ENCODE measurements around the gene PGP. TPM values are rescaled to one million over a fixed set of nuclear protein-coding genes. Genes with fewer than 3 reads are reported as not detected.

Gene PGP
- total RNA-seq, 1 experiment from 2014 or later: 38.3 TPM

DNA sequence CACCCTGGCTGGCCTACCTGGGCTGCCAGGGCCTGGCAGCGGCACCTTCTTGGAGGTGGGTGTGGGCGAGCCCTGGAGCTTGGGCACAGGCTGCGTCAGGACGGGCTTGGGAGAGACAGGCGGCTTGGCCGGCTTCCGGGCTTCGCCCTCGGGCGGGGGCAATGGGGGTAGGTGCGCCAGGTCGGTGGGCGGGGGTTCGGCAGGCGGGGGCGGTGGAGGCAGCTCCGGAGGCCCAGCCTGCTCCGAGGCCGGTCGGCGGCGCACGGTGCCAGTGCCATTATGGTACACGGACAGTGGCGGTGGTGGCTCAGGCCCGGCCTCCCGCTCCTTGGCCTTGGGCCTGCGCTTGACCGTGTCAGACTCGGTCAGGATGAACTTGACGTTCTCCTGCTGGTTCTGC, 35.1 kb downstream of the PGP start:
- H3K4me1 Mint-ChIP-seq: peaks cover 3 to 7% of the 10 kb centered on the region in 2 experiments
- no peak overlapping the region for H3K27ac ChIP-seq (ENCODE audit: insufficient read length, low read depth, low read length)
- peaks cover 4% of the 10 kb centered on the region for H3K23me2 ChIP-seq (ENCODE audit: insufficient read length, low read depth, low read length, poor library complexity, severe bottlenecking)
- H2AFZ ChIP-seq (ENCODE audit: low read length): no peak overlapping the region
- H4K8ac ChIP-seq (replicated peaks; ENCODE audit: insufficient read length, low read depth, low read length): no peak overlapping the region
- H3K9me3 Mint-ChIP-seq: no peaks in the 10 kb centered on the region
- no peak overlapping the region for H3K9ac ChIP-seq (ENCODE audit: extremely low read depth, insufficient read length, low read length)
- H4K91ac ChIP-seq (ENCODE audit: insufficient read length, low read depth, low read length): no peak overlapping the region
- WGBS (ENCODE audit: extremely low coverage, insufficient read length, low lambda C conversion rate): no CpG with 5 or more reads among the region's 31 CpGs
- H3K14ac ChIP-seq (ENCODE audit: insufficient read depth, low read length): no peak overlapping the region
- H2BK20ac ChIP-seq (ENCODE audit: low read depth, low read length, poor library complexity, severe bottlenecking): no peak overlapping the region
- H3K27ac Mint-ChIP-seq: no peak overlapping the region
- no peak overlapping the region for H3K4me3 Mint-ChIP-seq
- H3K4me2 ChIP-seq (ENCODE audit: insufficient read depth, insufficient read length, low read length): no peak overlapping the region
- H2BK120ac ChIP-seq (ENCODE audit: low read depth, low read length, poor library complexity, severe bottlenecking): no peak overlapping the region
- H3K56ac ChIP-seq (ENCODE audit: insufficient read length, low read depth, low read length): no peak overlapping the region
- H3K36me3 Mint-ChIP-seq (ENCODE audit: insufficient read depth in 1 of 3, low read depth in 3 of 3): peaks cover 3 to 30% (median 29%) of the 10 kb centered on the region in 3 experiments
- no peaks in the 10 kb centered on the region for H3K79me1 ChIP-seq (ENCODE audit: insufficient read depth, low read depth, low read length, poor library complexity, severe bottlenecking)
- no peaks in the 10 kb centered on the region for H3K4me1 ChIP-seq (ENCODE audit: insufficient read depth, low read length)
- H3K4ac ChIP-seq (ENCODE audit: low read depth, low read length): no peak overlapping the region
- no peak overlapping the region for H2BK15ac ChIP-seq (ENCODE audit: low read depth, low read length)
- H3K9me3 ChIP-seq (ENCODE audit: control insufficient read depth, low read depth, low read length): no peaks in the 10 kb centered on the region
- peaks cover 3% of the 10 kb centered on the region for H4K20me1 ChIP-seq (ENCODE audit: control insufficient read depth, insufficient read depth, insufficient read length)
- H3K27me3 ChIP-seq (ENCODE audit: insufficient read depth, low read length): no peaks in the 10 kb centered on the region
- H3K27me3 Mint-ChIP-seq (ENCODE audit: low read depth): no peaks in the 10 kb centered on the region
- H3K23ac ChIP-seq (ENCODE audit: insufficient read length, low read depth, low read length): no peak overlapping the region
- no peak overlapping the region for H4K5ac ChIP-seq (ENCODE audit: insufficient read length, low read depth, low read length)
- no peaks in the 10 kb centered on the region for H3K79me2 ChIP-seq (ENCODE audit: insufficient read depth, low read length)
- TF ChIP-seq, protein P1, sequence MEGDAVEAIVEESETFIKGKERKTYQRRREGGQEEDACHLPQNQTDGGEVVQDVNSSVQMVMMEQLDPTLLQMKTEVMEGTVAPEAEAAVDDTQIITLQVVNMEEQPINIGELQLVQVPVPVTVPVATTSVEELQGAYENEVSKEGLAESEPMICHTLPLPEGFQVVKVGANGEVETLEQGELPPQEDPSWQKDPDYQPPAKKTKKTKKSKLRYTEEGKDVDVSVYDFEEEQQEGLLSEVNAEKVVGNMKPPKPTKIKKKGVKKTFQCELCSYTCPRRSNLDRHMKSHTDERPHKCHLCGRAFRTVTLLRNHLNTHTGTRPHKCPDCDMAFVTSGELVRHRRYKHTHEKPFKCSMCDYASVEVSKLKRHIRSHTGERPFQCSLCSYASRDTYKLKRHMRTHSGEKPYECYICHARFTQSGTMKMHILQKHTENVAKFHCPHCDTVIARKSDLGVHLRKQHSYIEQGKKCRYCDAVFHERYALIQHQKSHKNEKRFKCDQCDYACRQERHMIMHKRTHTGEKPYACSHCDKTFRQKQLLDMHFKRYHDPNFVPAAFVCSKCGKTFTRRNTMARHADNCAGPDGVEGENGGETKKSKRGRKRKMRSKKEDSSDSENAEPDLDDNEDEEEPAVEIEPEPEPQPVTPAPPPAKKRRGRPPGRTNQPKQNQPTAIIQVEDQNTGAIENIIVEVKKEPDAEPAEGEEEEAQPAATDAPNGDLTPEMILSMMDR (conservative IDR thresholded peaks at IDR 0.05): no peak
- no peak overlapping the region for H3T11ph ChIP-seq (ENCODE audit: low read length)
- DNase-seq: no peak
- no peak overlapping the region for H3K18ac ChIP-seq (ENCODE audit: insufficient read length, low read depth, low read length)
- no peak overlapping the region for H2BK5ac ChIP-seq (ENCODE audit: insufficient read length, low read length)
- no peak overlapping the region for H2AK5ac ChIP-seq (ENCODE audit: insufficient read length, low read length)
- no peak overlapping the region for H2BK12ac ChIP-seq (ENCODE audit: insufficient read length, low read depth, low read length)

Data from H9 (cell line).